Measurements from ENCODE around the gene OR2AJ1.

GRCh38 chr1:247913786-247914185, 10.9 kb upstream of the OR2AJ1 start:
- no peak for TF ChIP-seq CTCF (IDR thresholded peaks at IDR 0.05; ENCODE audit: borderline replicate concordance, extremely low read depth, low read length, poor library complexity, severe bottlenecking)
- TF ChIP-seq EZH2 (IDR thresholded peaks at IDR 0.05; ENCODE audit: borderline replicate concordance, low read depth, low read length, severe bottlenecking): no peak

Measured in DND-41 (cell line).